Stimulated activated CD4-positive, alpha-beta T cell treated with anti-CD3 and anti-CD28 coated beads, Interleukin-1b, Interleukin-23, amount 100 ng/mL, for 1 hour (primary cell): ENCODE results near the gene ZNF655.
A peak's percentile ranks its signal among the peaks of the same experiment; 100 is the strongest.

Experiments used
- DNase-seq, 2 donors: peaks; one replicate each; pipeline ENCODE4 v3.0.0-alpha.2; 2020; ENCODE audit warnings: low read depth in 2 of 2

ZNF655 gene

DNA sequence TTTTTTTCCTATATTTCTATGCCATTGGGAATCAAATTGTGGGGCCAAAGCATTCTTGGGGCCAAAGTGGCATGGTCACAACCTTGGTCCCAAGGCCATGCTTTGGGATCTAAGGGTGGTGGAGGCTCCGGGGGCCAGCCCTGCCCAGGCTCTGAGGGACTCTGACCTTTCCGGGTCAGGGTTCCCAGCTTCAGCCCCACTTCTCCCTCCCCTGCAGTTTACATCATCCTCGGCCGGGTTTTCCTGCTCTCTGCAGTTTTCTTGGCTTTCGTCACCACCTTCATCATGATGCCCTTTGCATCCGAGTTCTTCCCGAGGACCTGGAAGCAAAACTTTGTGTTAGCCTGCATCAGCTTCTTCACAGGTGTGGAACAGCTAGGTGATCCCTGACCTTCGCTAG is 48.1 kb downstream of the ZNF655 start:
- DNase-seq, result no peak

DNA sequence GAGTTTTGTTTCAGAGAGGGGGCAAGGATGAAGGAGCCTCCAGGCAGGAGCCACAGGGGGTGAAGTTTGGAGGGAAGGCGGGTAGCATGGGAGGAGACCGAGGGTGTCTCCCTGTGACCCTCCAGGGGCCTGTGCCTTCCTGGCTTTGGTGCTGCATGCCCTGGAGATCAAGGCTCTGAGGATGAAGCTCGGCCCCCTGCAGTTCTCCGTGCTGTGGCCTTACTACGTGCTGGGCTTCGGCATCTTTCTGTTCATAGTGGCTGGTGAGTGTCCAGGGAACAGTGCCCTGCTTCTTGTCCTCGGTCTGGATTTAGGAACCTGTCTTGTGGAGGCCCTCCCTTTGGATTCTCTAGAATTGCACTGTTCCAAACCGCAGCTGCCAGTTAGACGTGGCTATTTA is 49.1 kb downstream of the ZNF655 start:
- DNase-seq, result no peak

DNA sequence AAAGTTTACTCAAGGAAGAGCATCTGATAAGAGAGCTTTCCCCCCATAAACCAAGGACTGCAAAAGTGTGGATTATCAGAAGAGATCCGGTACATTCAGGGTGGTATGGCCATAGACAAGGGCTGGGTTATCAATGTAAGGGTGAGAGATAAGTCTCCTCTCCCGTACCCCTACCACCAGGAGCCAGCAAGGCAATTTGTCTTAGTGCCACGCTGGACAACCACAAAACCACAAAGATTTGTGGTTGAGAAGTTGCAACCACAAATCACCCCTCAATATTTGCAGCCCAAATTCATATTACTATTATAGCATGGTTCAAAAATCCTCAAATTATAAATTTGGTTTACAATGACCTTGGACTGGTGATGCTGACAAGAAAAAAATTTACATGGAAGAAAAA is 56.1 kb downstream of the ZNF655 start:
- no peak for DNase-seq

DNA sequence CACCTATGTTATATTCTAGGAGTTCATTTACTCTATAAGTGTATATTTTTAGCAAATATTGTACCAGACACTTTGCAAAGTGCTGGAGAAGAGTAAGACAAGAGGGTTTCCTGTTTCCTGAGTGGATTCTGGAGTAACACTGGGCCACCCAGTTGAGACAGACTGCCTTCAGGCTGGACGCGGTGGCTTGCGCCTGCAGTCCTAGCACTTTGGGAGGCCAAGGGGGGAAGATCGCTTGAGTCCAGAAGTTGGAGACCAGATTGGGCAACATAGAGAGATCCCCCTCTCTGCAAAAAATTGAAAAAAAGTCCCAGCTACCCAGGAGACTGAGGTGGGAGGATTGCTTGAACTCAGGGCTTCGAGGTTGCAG is 57.5 kb downstream of the ZNF655 start:
- DNase-seq, result no peak

DNA sequence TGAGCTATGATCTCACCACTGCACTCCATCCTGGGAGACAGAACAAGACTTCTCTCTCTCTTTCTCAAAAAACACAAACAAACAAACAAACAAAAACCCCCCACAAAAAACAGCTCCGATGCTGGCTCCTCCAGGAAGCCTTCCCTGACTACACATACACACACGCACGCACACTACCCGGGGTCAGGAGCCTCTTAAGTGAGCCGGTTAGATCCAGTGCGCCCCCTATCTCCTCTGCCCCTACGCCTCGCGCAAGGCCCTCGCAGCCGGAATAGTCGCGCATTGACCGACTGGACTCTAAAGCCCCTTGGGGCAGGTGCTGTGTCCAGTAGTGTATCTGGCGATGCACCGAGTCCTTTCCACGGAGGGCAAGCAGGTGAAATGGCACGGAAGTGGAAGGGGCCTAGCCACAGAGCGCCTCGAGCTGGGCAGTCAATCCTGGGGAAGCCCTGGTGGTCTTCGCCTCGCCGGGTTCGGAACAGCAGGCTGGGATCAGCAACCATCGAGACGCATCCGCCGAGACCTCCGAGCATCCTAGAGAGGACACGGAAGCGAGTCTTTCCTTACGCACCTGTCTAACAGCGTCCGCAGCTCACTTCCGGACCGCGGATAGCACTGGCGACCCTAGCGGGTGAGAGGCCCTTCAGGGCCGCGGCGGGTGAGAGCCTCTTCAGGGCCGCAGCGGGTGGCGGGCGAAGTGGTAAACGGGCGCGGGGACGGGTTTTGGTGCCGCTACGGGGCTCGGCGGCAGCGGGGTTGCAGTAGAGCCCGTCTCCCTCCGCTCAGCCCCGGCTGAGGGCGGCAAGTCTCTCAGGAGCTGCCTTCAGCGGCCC is 58.1 kb downstream of the ZNF655 start, which contains the start of gene ZSCAN25:
Gene ZSCAN25, plus strand, starts transcription at position 588 of the 833 bp plus-strand sequence. CDS start 2,661 bp downstream, outside the sequence.
- DNase-seq, result peak; percentile 66 to 72

DNA sequence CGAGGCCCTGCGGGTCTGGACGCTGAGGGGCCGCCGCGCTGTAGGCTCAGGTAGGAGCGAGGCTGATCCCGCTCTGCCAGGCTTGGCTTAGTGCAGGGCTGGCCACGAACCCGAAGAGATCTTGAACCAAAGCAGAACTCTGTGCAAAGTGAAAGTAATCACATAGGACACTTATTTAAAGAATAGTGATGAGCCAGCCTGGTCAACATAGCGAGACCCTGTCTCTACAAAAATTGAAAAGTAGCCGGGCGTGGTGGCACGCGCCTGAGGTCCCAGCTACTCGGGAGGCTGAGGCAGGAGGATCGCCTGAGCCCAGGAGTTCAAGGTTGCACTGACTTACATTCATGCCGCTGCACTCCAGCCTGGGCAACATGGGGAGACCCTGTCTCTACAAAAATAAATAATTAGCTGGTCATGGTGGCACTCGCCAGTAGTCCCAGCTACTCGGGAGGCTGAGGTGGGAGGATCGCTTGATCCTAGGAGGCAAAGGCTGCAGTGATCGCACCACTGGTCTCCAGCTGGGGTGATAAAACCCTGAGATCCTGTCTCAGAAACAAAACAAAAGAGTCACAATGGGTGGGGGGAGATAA is 58.8 kb downstream of the ZNF655 start:
- no peak for DNase-seq

DNA sequence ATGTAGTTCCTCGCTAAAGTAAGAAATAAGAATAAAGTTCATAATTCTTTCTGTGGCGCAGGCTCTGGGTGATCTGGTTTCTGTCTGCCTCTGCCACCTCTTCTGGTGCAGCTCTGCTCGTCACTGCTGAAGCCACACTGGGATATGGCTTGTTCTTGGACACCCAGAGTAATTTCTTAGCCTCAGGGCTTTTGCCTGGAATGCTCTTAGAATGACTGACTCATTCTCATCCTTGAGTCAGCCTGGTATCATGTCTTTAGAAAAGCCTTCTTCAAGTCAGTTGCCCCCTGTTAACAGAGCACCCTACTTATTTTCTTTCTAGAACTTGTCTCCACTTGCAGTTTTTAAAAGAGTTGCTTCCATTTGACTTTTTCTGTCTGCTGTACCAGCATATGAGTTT is 60.3 kb downstream of the ZNF655 start:
- no peak for DNase-seq

DNA sequence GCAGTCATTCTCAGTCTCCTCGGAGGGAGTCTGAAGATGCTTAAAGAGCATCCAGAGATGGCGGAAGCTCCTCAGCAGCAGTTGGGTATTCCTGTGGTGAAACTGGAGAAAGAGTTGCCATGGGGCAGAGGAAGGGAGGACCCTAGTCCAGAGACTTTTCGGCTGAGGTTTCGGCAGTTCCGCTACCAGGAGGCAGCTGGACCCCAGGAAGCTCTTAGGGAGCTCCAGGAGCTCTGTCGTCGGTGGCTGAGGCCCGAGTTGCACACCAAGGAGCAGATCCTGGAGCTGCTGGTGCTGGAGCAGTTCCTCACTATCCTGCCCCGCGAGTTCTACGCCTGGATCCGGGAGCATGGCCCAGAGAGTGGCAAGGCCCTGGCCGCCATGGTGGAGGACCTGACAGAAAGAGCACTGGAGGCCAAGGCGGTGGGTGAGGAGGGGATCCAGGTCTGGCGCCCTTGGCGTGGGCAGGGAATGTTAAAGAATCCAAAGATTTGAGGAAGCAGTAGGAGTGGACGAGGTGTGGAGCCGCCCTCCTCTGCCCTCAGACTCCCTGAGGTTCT is 61.2 kb downstream of the ZNF655 start:
- no peak for DNase-seq

DNA sequence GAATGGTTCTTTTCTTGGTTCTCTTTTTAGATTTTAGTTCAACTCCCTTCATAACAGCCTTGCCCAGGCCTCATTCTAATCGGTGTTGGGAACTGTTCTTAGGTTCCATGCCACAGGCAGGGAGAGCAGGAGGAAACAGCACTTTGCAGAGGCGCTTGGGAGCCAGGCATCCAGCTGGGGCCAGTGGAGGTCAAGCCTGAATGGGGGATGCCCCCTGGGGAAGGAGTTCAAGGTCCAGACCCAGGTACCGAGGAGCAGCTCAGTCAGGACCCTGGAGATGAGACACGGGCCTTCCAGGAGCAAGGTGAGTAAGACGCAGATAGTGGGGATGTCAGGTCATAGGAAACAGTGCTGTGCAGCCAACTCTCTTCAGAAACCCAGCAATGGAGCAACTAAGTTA is 62.8 kb downstream of the ZNF655 start:
- DNase-seq, result no peak

DNA sequence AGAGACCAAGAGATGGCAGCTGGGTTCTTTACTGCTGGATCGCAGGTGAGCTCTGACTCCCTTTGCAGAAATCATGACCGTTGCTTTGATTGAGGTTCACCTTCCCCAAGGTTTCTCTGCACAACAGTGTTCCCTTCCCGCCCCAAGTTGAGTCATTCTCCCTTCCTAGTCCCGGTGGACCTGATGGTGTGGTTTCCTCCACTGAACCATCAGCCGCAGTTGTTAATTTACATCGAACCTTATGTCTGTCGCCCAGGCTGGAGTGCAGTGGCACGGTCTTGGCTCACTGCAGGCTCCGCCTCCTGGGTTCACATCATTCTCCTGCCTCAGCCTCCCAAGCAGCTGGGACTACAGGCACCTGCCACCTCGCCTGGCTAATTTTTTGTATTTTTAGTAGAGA is 64.2 kb downstream of the ZNF655 start:
- no peak for DNase-seq

DNA sequence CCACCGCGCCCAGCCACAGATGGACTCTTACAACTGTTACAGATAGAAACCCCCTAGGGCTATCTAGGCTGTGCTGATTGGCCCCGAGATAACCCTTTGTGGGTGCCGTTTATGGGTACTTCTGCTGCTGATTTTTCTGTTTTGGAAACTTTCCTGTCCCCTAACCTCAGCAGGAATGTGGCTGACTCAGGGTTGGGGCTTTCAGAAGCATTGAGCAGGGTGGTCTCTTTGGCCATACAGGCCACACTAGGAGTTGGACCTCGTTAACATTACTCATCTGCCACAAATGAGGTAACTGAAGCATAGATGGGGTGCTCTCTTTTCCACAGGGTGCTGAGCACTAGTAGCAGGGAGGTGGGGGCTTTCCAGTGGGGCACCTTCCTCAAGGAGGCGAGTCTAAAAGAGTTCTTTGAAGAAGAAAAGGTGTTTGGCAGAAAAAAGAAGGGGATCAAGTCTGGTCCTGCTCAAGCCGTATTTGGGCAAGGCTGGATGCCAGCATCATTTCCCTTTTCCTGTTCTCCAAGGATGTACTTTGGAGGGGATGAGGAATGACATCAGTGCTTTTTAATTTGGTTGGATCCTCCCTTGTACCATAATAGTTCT is 64.8 kb downstream of the ZNF655 start:
- no peak for DNase-seq

DNA sequence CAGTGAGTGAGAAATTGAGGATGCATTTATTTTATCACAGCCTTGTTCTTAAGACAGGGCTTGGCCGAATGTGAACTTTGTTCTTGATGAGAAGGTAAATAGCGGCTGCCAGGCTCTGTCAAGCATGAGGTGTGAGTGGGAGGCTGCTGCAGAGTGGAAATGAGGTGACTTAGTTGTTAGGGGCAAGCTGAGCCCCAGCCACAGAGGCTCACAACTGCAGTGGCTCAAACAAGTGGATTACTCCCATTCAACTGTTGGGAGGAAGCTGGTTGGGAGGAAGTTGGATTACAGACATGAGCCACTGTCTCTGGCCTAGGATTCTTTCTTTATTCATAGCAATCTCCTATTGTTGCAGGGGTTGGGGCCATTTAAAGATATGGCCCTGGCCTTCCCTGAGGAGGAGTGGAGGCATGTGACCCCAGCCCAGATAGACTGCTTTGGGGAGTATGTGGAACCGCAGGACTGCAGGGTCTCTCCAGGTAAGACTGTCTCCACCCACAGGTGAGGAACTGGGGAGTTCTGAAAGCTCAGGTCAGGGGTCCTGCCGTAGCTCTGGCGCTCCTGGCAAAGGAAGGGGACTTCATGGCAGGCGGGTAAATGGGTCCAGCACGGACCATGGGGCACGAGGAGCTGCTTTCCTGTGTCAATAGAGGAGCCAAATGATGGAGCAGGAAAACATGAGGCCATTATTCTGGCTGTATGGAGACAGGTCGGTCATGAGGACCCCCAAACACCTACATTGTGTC is 65.4 kb downstream of the ZNF655 start:
- no peak for DNase-seq

DNA sequence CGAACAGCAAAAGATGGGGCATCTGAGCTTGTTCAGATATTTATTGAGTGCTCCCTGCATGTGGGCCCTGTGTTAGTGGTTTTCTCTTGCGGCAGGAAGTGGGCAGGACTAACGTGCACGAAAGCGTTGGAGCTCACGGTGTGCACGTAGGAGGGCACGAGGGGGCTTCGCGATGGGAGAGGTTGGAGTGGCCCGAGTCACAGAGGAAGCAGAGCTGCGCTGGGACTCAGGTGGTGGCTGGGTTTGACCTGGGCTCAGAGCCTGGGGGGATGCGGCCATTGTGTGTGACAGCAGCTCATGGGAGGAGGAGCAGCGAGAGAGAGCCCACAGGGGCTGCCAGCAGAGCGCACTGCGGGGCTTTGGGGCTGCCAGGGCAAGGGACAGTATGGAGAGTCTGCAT is 66.0 kb downstream of the ZNF655 start:
- peak; percentile 6 to 24 for DNase-seq

DNA sequence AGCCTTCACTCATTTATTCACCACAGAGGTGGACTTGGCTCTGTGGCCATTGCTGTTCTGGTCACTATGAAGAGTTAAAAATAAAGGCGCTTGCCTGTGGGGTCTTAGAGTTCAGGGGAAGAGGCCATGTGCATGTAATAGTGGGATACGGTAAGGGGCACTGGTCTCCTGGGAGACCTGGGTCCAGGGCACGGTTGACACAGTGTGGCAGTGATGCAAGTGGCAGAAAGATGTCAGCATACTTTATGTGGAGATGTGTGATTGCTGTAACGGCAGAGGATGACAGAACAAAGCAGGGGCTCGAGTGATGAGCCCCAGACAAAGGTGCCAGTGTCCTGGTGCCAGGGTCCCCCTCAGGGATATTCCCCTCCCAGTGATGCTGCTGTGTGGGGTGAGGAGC is 66.9 kb downstream of the ZNF655 start:
- no peak for DNase-seq

DNA sequence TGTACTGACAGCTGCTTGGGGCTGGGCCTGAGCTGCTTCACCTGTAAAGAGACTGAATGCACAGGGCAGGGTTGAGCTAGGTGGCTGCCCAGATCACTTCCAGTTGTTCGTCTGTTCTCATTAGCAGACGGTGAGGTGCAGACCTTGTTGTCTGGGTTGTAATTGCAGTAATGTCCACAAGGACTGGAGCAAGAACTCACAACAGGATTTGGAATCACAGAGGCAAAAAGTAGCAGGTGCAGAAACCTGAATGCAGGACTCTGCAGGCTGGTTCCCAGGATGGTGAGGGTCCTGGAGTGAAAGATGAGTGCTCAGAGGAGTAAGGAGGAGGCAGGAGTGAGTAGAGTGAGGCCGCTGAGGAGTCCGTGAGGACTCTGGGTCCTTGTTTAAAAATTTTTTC is 67.5 kb downstream of the ZNF655 start:
- DNase-seq, result no peak
